ENCODE data around the gene PRXL2C. TPM values are rescaled to one million over a fixed set of nuclear protein-coding genes. Genes with fewer than 3 reads are reported as not detected.

The PRXL2C gene
- polyA plus RNA-seq, 1 of the 3 experiments (the other 2 are of a cell fraction): 8.4 TPM

GRCh38 chr9:96618209-96619123 is 36.7 kb downstream of the PRXL2C start:
- Histone ChIP-seq H2AFZ (ENCODE audit: low read depth) (peak overlapping the region; percentile 78), H3K4me1 (ENCODE audit: control insufficient read depth in 1 of 2, insufficient read depth in 2 of 2, low read depth in 1 of 2, low read length in 1 of 2) (peaks cover 0 to 11% of the 10 kb centered on the region in 2 experiments; a peak in 1 of 4 replicates), H3K9ac (peak overlapping the region; percentile 79), H3K9me3 (no peaks in the 10 kb centered on the region), H3K4me3 (ENCODE audit: low read depth in 2 of 2, low read length in 1 of 2) (peak overlapping the region; percentile 75 to 89), H3K27ac (ENCODE audit: low read depth in 2 of 2, low read length in 1 of 2) (0 out of 4 replicates have a peak overlapping the region, but pooled peaks of 1 of the 2 experiments have one; percentile 26), H3F3A (replicated peaks; ENCODE audit: insufficient read depth) (peaks cover 20% of the 10 kb centered on the region), H3K27me3 (ENCODE audit: insufficient read depth) (no peaks in the 10 kb centered on the region), H3K36me3 (replicated peaks in 1 of 2; ENCODE audit: control insufficient read depth in 1 of 2, insufficient read depth in 2 of 2, low read length in 1 of 2) (no peaks in the 10 kb centered on the region), H3K9me2 (no peaks in the 10 kb centered on the region), H3K79me2 (ENCODE audit: insufficient read depth) (peaks cover 52% of the 10 kb centered on the region), H3K4me2 (peak overlapping the region; percentile 100), H4K20me1 (ENCODE audit: insufficient read depth) (peaks cover 10% of the 10 kb centered on the region)
- CTCF ChIA-PET: interaction anchor here (0.6 to 1.6 kb wide), 13 partner anchors 11 to 301 kb away, joined by 3 to 6 read pairs (median 3); no protein-coding TSS in a partner anchor
- POLR2A ChIA-PET: interaction anchor here (1.5 kb wide), 1 partner anchor 31 kb away, joined by 4 read pairs; no protein-coding TSS in a partner anchor
- 21% methylated on average over 21 of the region's 69 CpGs for WGBS (ENCODE audit: low lambda C conversion rate)
- no peak for TF ChIP-seq USF2 (IDR thresholded peaks at IDR 0.05; ENCODE audit: borderline replicate concordance, low read depth, low read length)
- TF ChIP-seq PBX3 (IDR thresholded peaks at IDR 0.05): 0 out of 2 replicates have a peak, but pooled peaks have one; percentile 28
- no peak for TF ChIP-seq YY1 (IDR thresholded peaks at IDR 0.05; ENCODE audit: low read depth)
- 0 out of 2 replicates have a peak, but pooled peaks have one; percentile 9 for TF ChIP-seq FOSL2 (IDR thresholded peaks at IDR 0.05; ENCODE audit: borderline replicate concordance, low read depth)
- no peak for TF ChIP-seq FOXJ3 (CRISPR knock-in tag; IDR thresholded peaks at IDR 0.05)
- DNase-seq: peak; percentile 63

- H3K4me1 ChIP-seq (ENCODE audit: control insufficient read depth in 1 of 2, insufficient read depth in 2 of 2, low read depth in 1 of 2, low read length in 1 of 2): peaks cover 7 to 15% of the 10 kb centered on the region in 2 experiments
- H3F3A ChIP-seq (replicated peaks; ENCODE audit: insufficient read depth): peaks cover 23% of the 10 kb centered on the region
- H3K9me3 ChIP-seq: no peaks in the 10 kb centered on the region
- DNase-seq: no peak
- peak overlapping the region; percentile 75 to 89 for H3K4me3 ChIP-seq (ENCODE audit: low read depth in 2 of 2, low read length in 1 of 2)
- peaks cover 61% of the 10 kb centered on the region for H3K79me2 ChIP-seq (ENCODE audit: insufficient read depth)
- no peak overlapping the region for H2AFZ ChIP-seq (ENCODE audit: low read depth)
- no peak overlapping the region for H3K27ac ChIP-seq (ENCODE audit: low read depth in 2 of 2, low read length in 1 of 2)
- POLR2A ChIA-PET: no interaction called here
- 88% methylated on average over 17 of the region's 22 CpGs for WGBS (ENCODE audit: low lambda C conversion rate)
- peaks cover 10% of the 10 kb centered on the region for H4K20me1 ChIP-seq (ENCODE audit: insufficient read depth)
- no peak overlapping the region for H3K9ac ChIP-seq
- H3K36me3 ChIP-seq (replicated peaks in 1 of 2; ENCODE audit: control insufficient read depth in 1 of 2, insufficient read depth in 2 of 2, low read length in 1 of 2): no peaks in the 10 kb centered on the region
- no peaks in the 10 kb centered on the region for H3K9me2 ChIP-seq
- no peaks in the 10 kb centered on the region for H3K27me3 ChIP-seq (ENCODE audit: insufficient read depth)
- CTCF ChIA-PET: interaction anchor here (0.9 to 1.2 kb wide), 3 partner anchors 48 to 300 kb away, joined by 3 to 4 read pairs (median 3); no protein-coding TSS in a partner anchor
- H3K4me2 ChIP-seq: peak overlapping the region; percentile 100
- no peak for TF ChIP-seq JUND (IDR thresholded peaks at IDR 0.05)
- TF ChIP-seq RXRA (IDR thresholded peaks at IDR 0.05; ENCODE audit: borderline replicate concordance, low read depth): no peak
- no peak for TF ChIP-seq YY1 (IDR thresholded peaks at IDR 0.05; ENCODE audit: low read depth)
- no peak for TF ChIP-seq USF1 (IDR thresholded peaks at IDR 0.05; ENCODE audit: borderline replicate concordance, low read depth)
- TF ChIP-seq REST (IDR thresholded peaks at IDR 0.05; ENCODE audit: low read depth, low read length): no peak
- no peak for TF ChIP-seq ZBTB33 (IDR thresholded peaks at IDR 0.05; ENCODE audit: borderline replicate concordance, low read depth)
- TF ChIP-seq NRF1 (IDR thresholded peaks at IDR 0.05; ENCODE audit: low read depth, low read length): no peak
- no peak for TF ChIP-seq EP300 (IDR thresholded peaks at IDR 0.05; ENCODE audit: borderline replicate concordance in 1 of 2, low read depth in 1 of 2, low read length in 1 of 2)
- no peak for TF ChIP-seq GATA2 (CRISPR knock-in tag; IDR thresholded peaks at IDR 0.05)
- no peak for TF ChIP-seq NFIC (IDR thresholded peaks at IDR 0.05; ENCODE audit: borderline replicate concordance)
These were observed 37.5 kb downstream of the PRXL2C start for GRCh38 chr9:96617439-96618185.
